GM19372 (cell line): ENCODE measurements around the gene SLC4A4.
"Not testable (repeated sequence)": the region's sequence is repeated elsewhere in the genome, so short reads cannot be mapped to it uniquely, and the experiment has no call there.

Experiments
- ATAC-seq: cut with Tn5 transposase; IDR thresholded peaks from one replicate; pipeline ENCODE4 v1.9.1; 2021; ENCODE audit warnings: mild to moderate bottlenecking, low read depth, moderate library complexity; ENCODE audit not compliant: unreplicated experiment

The SLC4A4 gene

GRCh38 chr4:71406459-71406963 is 67.7 kb downstream of the SLC4A4 start:
- no peak for ATAC-seq

- ATAC-seq, result not testable (repeated sequence)
Observed at GRCh38 chr4:71408961-71409360, 70.1 kb downstream of the SLC4A4 start.

GRCh38 chr4:71411981-71412380 is 73.2 kb downstream of the SLC4A4 start:
- ATAC-seq, result no peak

GRCh38 chr4:71415491-71415890 is 76.7 kb downstream of the SLC4A4 start:
- no peak for ATAC-seq

GRCh38 chr4:71417150-71417549 is 78.3 kb downstream of the SLC4A4 start:
- ATAC-seq, result no peak

GRCh38 chr4:71426381-71427042 is 87.7 kb downstream of the SLC4A4 start:
- ATAC-seq, result no peak

GRCh38 chr4:71429106-71429505 is 90.3 kb downstream of the SLC4A4 start:
- no peak for ATAC-seq

GRCh38 chr4:71429962-71430361 is 91.1 kb downstream of the SLC4A4 start:
- ATAC-seq, result no peak

GRCh38 chr4:71430609-71431008 is 91.8 kb downstream of the SLC4A4 start:
- ATAC-seq, result no peak

GRCh38 chr4:71440612-71441011 is 101.8 kb downstream of the SLC4A4 start:
- no peak for ATAC-seq

- no peak for ATAC-seq
Observed at GRCh38 chr4:71441186-71442169, 102.7 kb downstream of the SLC4A4 start.

- ATAC-seq, result no peak
Observed at GRCh38 chr4:71442336-71442735, 103.5 kb downstream of the SLC4A4 start.

- no peak for ATAC-seq
Observed at GRCh38 chr4:71444395-71444794, 105.6 kb downstream of the SLC4A4 start.

GRCh38 chr4:71445811-71446210 is 107.0 kb downstream of the SLC4A4 start:
- ATAC-seq, result no peak

- no peak for ATAC-seq
Observed at GRCh38 chr4:71446479-71447081, 107.8 kb downstream of the SLC4A4 start.

- ATAC-seq, result no peak
Observed at GRCh38 chr4:71449040-71449439, 110.2 kb downstream of the SLC4A4 start.

GRCh38 chr4:71449878-71450277 is 111.1 kb downstream of the SLC4A4 start:
- no peak for ATAC-seq

GRCh38 chr4:71453531-71453930 is 114.7 kb downstream of the SLC4A4 start:
- no peak for ATAC-seq

- ATAC-seq, result no peak
Observed at GRCh38 chr4:71456841-71457240, 118.0 kb downstream of the SLC4A4 start.

- ATAC-seq, result no peak
Observed at GRCh38 chr4:71460371-71460770, 121.6 kb downstream of the SLC4A4 start.

- no peak for ATAC-seq
Observed at GRCh38 chr4:71461422-71461821, 122.6 kb downstream of the SLC4A4 start.
